Mesodermal cell (in vitro differentiated cells): ENCODE measurements around the gene BLOC1S1.

Experiments used
- H3K27ac ChIP-seq: 2 replicates; pipeline ENCODE4 v1.7.0; 2013; ENCODE audit warnings: mild to moderate bottlenecking, low read depth, low read length, moderate library complexity; ENCODE audit not compliant: severe bottlenecking
- H3K36me3 ChIP-seq: 2 replicates; pipeline ENCODE4 v1.7.1; 2013; ENCODE audit warnings: mild to moderate bottlenecking, low read length, moderate library complexity; ENCODE audit not compliant: control insufficient read depth, insufficient read depth
- H3K4me1 ChIP-seq: one replicate; pipeline ENCODE4 v1.7.1; 2013; ENCODE audit warnings: mild to moderate bottlenecking, low read length; ENCODE audit not compliant: insufficient read depth, control insufficient read depth, poor library complexity, severe bottlenecking
- H3K4me3 ChIP-seq: 2 replicates; pipeline ENCODE4 v1.7.0; 2013; ENCODE audit warnings: low read length, control low read depth, mild to moderate bottlenecking; ENCODE audit not compliant: insufficient read depth, poor library complexity, severe bottlenecking; ENCODE audit errors: extremely low read depth
- H3K9me3 ChIP-seq: 2 replicates; pipeline ENCODE4 v1.7.1; 2013; ENCODE audit warnings: mild to moderate bottlenecking, low read length, moderate library complexity; ENCODE audit not compliant: control insufficient read depth
- WGBS, 2 experiments: methylation state at CpG; one replicate each; pipeline ENCODE4 v1.1.5; 2013; ENCODE audit warnings: missing lambda C conversion rate in 2 of 2; ENCODE audit not compliant: insufficient coverage in 2 of 2; 5-methylcytosine and 5-hydroxymethylcytosine counted together

BLOC1S1 gene

GRCh38 chr12:55728939-55729818 lies 13.3 kb downstream of the BLOC1S1 start, which contains the start of gene CD63:
Gene CD63 (minus strand): TSS chr12:55729009. CDS start chr12:55728341, 668 bp downstream.
- Histone ChIP-seq H3K36me3 (peaks cover 39% of the 10 kb centered on the region), H3K27ac (peak within 1 kb of the TSS; percentile 96), H3K4me3 (peak within 1 kb of the TSS; percentile 88), H3K9me3 (no peaks in the 10 kb centered on the region), H3K4me1 (peaks cover 16% of the 10 kb centered on the region)
- 0% methylated on average over 36 to 45 of the region's 61 CpGs for WGBS, 2 experiments

GRCh38 chr12:55729819-55730818 lies 14.3 kb downstream of the BLOC1S1 start:
- Histone ChIP-seq H3K36me3 (peaks cover 30% of the 10 kb centered on the region), H3K4me3 (peak overlapping the region; percentile 88), H3K9me3 (no peaks in the 10 kb centered on the region), H3K27ac (peak overlapping the region; percentile 96), H3K4me1 (peaks cover 16% of the 10 kb centered on the region)
- 11 to 13% methylated on average over 13 to 14 of the region's 19 CpGs for WGBS, 2 experiments

- Histone ChIP-seq H3K9me3 (no peaks in the 10 kb centered on the region), H3K36me3 (peaks cover 8% of the 10 kb centered on the region), H3K27ac (no peak overlapping the region), H3K4me3 (no peak overlapping the region), H3K4me1 (peaks cover 10% of the 10 kb centered on the region)
- 79 to 86% methylated on average over 1 to 3 of the region's 4 CpGs for WGBS, 2 experiments
Measured at GRCh38 chr12:55732288-55732687, 16.4 kb downstream of the BLOC1S1 start.

- H3K4me3 ChIP-seq = no peak overlapping the region
- H3K36me3 ChIP-seq = peaks cover 2% of the 10 kb centered on the region
- H3K9me3 ChIP-seq = no peaks in the 10 kb centered on the region
- H3K4me1 ChIP-seq = peaks cover 15% of the 10 kb centered on the region
- 89 to 93% methylated on average over 9 to 12 of the region's 14 CpGs for WGBS, 2 experiments
- no peak overlapping the region for H3K27ac ChIP-seq
Measured at GRCh38 chr12:55733021-55733555, 17.2 kb downstream of the BLOC1S1 start.

GRCh38 chr12:55733858-55734257 lies 18.0 kb downstream of the BLOC1S1 start:
- WGBS, 2 experiments = 76 to 78% methylated on average over 1 to 2 of the region's 2 CpGs
- no peak overlapping the region for H3K4me3 ChIP-seq
- H3K4me1 ChIP-seq = peaks cover 17% of the 10 kb centered on the region
- no peaks in the 10 kb centered on the region for H3K9me3 ChIP-seq
- peaks cover 2% of the 10 kb centered on the region for H3K36me3 ChIP-seq
- H3K27ac ChIP-seq = no peak overlapping the region

GRCh38 chr12:55734595-55734994 lies 18.7 kb downstream of the BLOC1S1 start:
- Histone ChIP-seq H3K27ac (no peak overlapping the region), H3K4me3 (no peak overlapping the region), H3K4me1 (peaks cover 17% of the 10 kb centered on the region), H3K36me3 (peaks cover 2% of the 10 kb centered on the region), H3K9me3 (no peaks in the 10 kb centered on the region)
- WGBS, 2 experiments = 91 to 92% methylated on average over 2 to 3 of the region's 3 CpGs

DNA sequence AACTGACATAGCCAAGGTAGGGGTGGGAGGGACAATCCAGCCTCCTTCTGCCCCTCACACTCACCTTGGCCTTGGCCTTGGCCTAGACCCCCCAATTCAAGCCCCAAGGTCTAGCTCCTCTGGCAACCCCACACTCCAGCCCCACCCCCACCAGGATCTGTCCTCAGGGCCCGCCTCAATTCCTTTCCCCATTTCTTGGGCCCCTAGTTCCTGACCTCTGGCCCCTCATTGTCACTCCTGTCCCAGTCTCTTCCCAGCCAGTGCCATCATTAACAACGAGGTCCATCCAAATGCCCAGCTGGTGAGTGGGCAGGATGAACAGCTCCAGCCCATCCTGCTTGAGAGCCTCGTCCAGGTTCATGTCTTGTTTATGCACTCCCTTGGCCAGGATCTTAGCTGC lies 20.2 kb downstream of the BLOC1S1 start:
- peaks cover 12% of the 10 kb centered on the region for H3K4me1 ChIP-seq
- no peak overlapping the region for H3K27ac ChIP-seq
- peaks cover 2% of the 10 kb centered on the region for H3K36me3 ChIP-seq
- 93 to 94% methylated on average over 2 to 3 of the region's 3 CpGs for WGBS, 2 experiments
- no peaks in the 10 kb centered on the region for H3K9me3 ChIP-seq
- H3K4me3 ChIP-seq = no peak overlapping the region

GRCh38 chr12:55736780-55737580 lies 21.1 kb downstream of the BLOC1S1 start:
- 37 to 61% methylated on average over 5 to 6 of the region's 6 CpGs for WGBS, 2 experiments
- peaks cover 1% of the 10 kb centered on the region for H3K36me3 ChIP-seq
- peak overlapping the region; percentile 41 for H3K27ac ChIP-seq
- no peaks in the 10 kb centered on the region for H3K9me3 ChIP-seq
- H3K4me1 ChIP-seq = peaks cover 12% of the 10 kb centered on the region
- H3K4me3 ChIP-seq = no peak overlapping the region

- Histone ChIP-seq H3K4me1 (peaks cover 12% of the 10 kb centered on the region), H3K4me3 (peak overlapping the region; percentile 35), H3K9me3 (no peaks in the 10 kb centered on the region), H3K36me3 (no peaks in the 10 kb centered on the region), H3K27ac (peak overlapping the region; percentile 83)
- WGBS, 2 experiments = 20% methylated on average over 1 of the region's 4 CpGs; no CpG with 5 or more reads in 1 of the 2 experiments
Measured at GRCh38 chr12:55737581-55738122, 21.8 kb downstream of the BLOC1S1 start.
